ENCODE results near the gene ARID5B.

Gene ARID5B

GRCh38 chr10:62062752-62063512 is 161.4 kb downstream of the ARID5B start:
- no peak for DNase-seq
- TF ChIP-seq GATA1 (IDR thresholded peaks at IDR 0.05; ENCODE audit: low read depth, low read length) (no peak), POLR2A (IDR thresholded peaks at IDR 0.05; ENCODE audit: low read length) (no peak)

- DNase-seq, result no peak
- TF ChIP-seq GATA1 (IDR thresholded peaks at IDR 0.05; ENCODE audit: low read depth, low read length) (no peak), POLR2A (IDR thresholded peaks at IDR 0.05; ENCODE audit: low read length) (no peak)
Observed at GRCh38 chr10:62063795-62064472, 162.4 kb downstream of the ARID5B start.

- DNase-seq, result no peak
- TF ChIP-seq GATA1 (IDR thresholded peaks at IDR 0.05; ENCODE audit: low read depth, low read length) (no peak), POLR2A (IDR thresholded peaks at IDR 0.05; ENCODE audit: low read length) (no peak)
Observed at GRCh38 chr10:62067560-62067959, 166.1 kb downstream of the ARID5B start.

- TF ChIP-seq POLR2A (IDR thresholded peaks at IDR 0.05; ENCODE audit: low read length) (no peak), GATA1 (IDR thresholded peaks at IDR 0.05; ENCODE audit: low read depth, low read length) (no peak)
- DNase-seq, result no peak
Observed at GRCh38 chr10:62068464-62068863, 167.0 kb downstream of the ARID5B start.

GRCh38 chr10:62069452-62070178 is 168.1 kb downstream of the ARID5B start:
- TF ChIP-seq GATA1 (IDR thresholded peaks at IDR 0.05; ENCODE audit: low read depth, low read length) (no peak), POLR2A (IDR thresholded peaks at IDR 0.05; ENCODE audit: low read length) (no peak)

GRCh38 chr10:62071846-62072281 is 170.4 kb downstream of the ARID5B start:
- no peak for DNase-seq
- TF ChIP-seq GATA1 (IDR thresholded peaks at IDR 0.05; ENCODE audit: low read depth, low read length) (no peak), POLR2A (IDR thresholded peaks at IDR 0.05; ENCODE audit: low read length) (no peak)

More at GRCh38 chr10:62069452-62070178, 168.1 kb downstream of the ARID5B start:
- DNase-seq, result no peak

- no peak for TF ChIP-seq POLR2A (IDR thresholded peaks at IDR 0.05; ENCODE audit: low read length)
- no peak for TF ChIP-seq GATA1 (IDR thresholded peaks at IDR 0.05; ENCODE audit: low read depth, low read length)
- no peak for DNase-seq
Observed at GRCh38 chr10:62072901-62073300, 171.4 kb downstream of the ARID5B start.

GRCh38 chr10:62073429-62073828 is 171.9 kb downstream of the ARID5B start:
- no peak for DNase-seq
- TF ChIP-seq GATA1 (IDR thresholded peaks at IDR 0.05; ENCODE audit: low read depth, low read length) (no peak), POLR2A (IDR thresholded peaks at IDR 0.05; ENCODE audit: low read length) (no peak)

GRCh38 chr10:62075414-62075813 is 173.9 kb downstream of the ARID5B start:
- no peak for DNase-seq
- TF ChIP-seq POLR2A (IDR thresholded peaks at IDR 0.05; ENCODE audit: low read length), result no peak
- TF ChIP-seq GATA1 (IDR thresholded peaks at IDR 0.05; ENCODE audit: low read depth, low read length), result no peak

GRCh38 chr10:62075912-62076311 is 174.4 kb downstream of the ARID5B start:
- no peak for DNase-seq
- TF ChIP-seq POLR2A (IDR thresholded peaks at IDR 0.05; ENCODE audit: low read length), result no peak
- TF ChIP-seq GATA1 (IDR thresholded peaks at IDR 0.05; ENCODE audit: low read depth, low read length), result no peak

- no peak for TF ChIP-seq POLR2A (IDR thresholded peaks at IDR 0.05; ENCODE audit: low read length)
- TF ChIP-seq GATA1 (IDR thresholded peaks at IDR 0.05; ENCODE audit: low read depth, low read length), result no peak
- no peak for DNase-seq
Observed at GRCh38 chr10:62076891-62077290, 175.4 kb downstream of the ARID5B start.

- no peak for TF ChIP-seq GATA1 (IDR thresholded peaks at IDR 0.05; ENCODE audit: low read depth, low read length)
- no peak for TF ChIP-seq POLR2A (IDR thresholded peaks at IDR 0.05; ENCODE audit: low read length)
- DNase-seq, result no peak
Observed at GRCh38 chr10:62077330-62078015, 176.0 kb downstream of the ARID5B start.

- TF ChIP-seq POLR2A (IDR thresholded peaks at IDR 0.05; ENCODE audit: low read length) (no peak), GATA1 (IDR thresholded peaks at IDR 0.05; ENCODE audit: low read depth, low read length) (no peak)
- DNase-seq, result no peak
Observed at GRCh38 chr10:62079885-62080559, 178.5 kb downstream of the ARID5B start.
